Suprapubic skin (tissue), 3 donors: ENCODE measurements around the gene MSX1.

Experiments used
- CTCF ChIP-seq, 2 donors: fragments of 200-600 bp in 1 of 2; fragments of 450-650 bp in 1 of 2; sonication (generic) in 1 of 2; IDR thresholded peaks; one replicate each; pipeline ENCODE4 v1.5.1; 2016 to 2019; ENCODE audit warnings: antibody characterized with exemption in 2 of 2, mild to moderate bottlenecking in 1 of 2, moderate library complexity in 1 of 2
- EP300 ChIP-seq: sonication (generic); formaldehyde crosslinking; IDR thresholded peaks from one replicate; pipeline ENCODE4 v1.6.1; 2017; ENCODE audit warnings: antibody characterized with exemption
- POLR2A ChIP-seq, 2 donors: fragments of 450-650 bp; IDR thresholded peaks; one replicate each; pipeline ENCODE4 v1.6.1; 2017; ENCODE audit warnings: antibody characterized with exemption in 2 of 2, mild to moderate bottlenecking in 2 of 2, moderate library complexity in 2 of 2

GRCh38 chr4:4840351-4840750 is 19.1 kb upstream of the MSX1 start:
- TF ChIP-seq EP300 (no peak), CTCF (IDR thresholded peaks at IDR 0.05) (no peak), POLR2A (IDR thresholded peaks at IDR 0.05) (no peak)
